Fibroblast of peridontal ligament (primary cell): ENCODE data around the gene C17orf50.
A peak's percentile ranks its signal among the peaks of the same experiment; 100 is the strongest.

Source experiments
- DNase-seq: peaks from one replicate; pipeline ENCODE4 v3.0.0-alpha.2; 2010; ENCODE audit errors: extremely low read depth

The C17orf50 gene

DNA sequence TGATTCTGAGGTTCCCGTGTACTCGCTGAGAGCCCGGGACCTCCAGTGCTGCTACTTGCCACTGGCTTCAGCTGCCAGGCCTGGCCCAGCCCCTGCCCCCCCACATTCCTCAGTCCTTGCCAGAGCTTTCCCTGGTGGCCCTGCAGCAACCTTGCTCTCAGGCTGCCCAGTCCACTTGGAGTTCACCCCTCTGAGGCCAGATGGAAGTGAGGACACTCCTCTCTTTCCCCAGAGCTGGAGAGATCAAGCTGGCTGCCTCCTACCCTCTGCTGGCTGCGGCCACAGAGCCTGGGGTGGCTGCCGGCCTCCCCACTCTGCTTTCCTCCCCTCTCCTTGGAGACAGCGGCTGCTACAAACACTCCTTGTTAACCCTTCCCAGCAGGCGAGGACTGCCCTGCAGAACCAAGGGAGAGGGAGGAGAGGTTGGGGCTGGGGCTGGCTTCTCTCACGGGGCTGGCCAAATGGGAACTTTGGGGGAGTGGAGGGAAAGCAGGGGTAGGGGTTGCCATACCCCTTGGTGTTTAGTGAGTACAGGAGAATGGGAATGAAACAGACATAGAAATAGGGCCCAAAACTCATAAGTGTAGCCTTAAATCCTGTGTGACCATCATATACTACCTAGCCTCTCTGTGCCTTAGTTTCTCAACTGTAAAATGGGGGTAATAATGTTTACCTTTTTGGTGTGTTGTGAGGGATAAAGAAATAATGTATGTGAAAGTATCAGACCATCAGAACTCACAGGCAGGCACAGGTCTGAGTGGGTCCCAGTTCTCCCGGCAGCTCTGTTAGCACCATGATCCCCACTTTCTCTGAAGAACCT, 7.5 kb upstream of the C17orf50 start, which contains the start of gene GAS2L2:
GAS2L2 (minus strand) TSS at position 295 of the 820 bp plus-strand sequence. CDS start 389 bp downstream, outside the sequence.
- DNase-seq = no peak

DNA sequence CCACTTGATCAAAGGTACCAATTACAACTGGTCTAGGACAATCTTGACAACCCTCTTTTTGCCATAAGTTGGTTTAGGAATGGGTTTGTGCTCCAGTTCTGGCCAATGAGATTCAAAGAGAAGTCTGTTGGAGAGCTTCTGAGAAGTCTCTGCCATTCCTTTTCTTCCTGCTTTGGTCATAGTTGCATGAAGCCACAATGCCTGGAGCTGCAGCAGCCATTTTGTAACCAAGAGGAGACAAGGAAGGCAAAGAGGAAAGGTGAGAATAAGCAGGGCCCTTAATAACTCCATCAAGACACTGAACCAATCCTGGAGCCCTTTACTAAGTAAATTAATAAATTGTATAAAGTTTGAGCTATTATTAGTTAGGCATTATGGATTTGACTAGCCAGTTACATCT, 3.4 kb upstream of the C17orf50 start:
- DNase-seq = no peak

DNA sequence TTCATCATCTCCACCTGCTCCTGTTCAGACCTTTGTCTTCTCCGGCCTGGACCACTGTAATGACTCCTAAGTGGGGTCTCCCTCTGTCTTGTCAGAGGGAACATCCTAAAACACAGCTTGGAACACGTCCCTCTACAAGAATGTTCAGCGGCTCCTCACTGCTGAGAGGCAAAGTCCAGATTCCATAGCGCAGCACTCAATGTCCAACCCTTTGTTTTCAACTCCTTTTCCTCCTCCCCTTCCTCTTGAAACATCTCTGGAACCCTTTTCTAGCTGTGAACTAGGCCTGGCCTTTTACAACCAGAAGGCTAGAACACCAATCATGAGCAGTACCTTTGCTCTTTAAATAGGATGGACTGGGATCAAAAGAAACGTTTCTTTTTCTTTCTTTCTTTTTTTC, 914 bp downstream of the C17orf50 start:
- DNase-seq = no peak

DNA sequence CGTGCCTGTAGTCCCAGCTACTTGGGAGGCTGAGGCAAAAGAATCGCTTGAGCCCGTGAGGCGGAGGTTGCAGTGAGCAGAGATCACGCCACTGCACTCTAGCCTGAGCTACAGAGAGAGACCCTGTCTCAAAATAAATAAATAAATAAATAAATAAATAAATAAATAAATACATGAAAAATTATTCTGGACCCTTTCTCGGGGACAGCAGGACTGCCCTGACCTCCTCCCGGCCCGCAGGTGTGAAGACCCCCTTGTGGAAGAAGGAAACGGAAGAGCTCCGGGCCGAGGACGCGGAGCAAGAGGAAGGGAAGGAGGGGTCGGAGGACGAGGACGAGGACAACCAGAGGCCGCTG, 3.1 kb downstream of the C17orf50 start:
- DNase-seq = no peak

DNA sequence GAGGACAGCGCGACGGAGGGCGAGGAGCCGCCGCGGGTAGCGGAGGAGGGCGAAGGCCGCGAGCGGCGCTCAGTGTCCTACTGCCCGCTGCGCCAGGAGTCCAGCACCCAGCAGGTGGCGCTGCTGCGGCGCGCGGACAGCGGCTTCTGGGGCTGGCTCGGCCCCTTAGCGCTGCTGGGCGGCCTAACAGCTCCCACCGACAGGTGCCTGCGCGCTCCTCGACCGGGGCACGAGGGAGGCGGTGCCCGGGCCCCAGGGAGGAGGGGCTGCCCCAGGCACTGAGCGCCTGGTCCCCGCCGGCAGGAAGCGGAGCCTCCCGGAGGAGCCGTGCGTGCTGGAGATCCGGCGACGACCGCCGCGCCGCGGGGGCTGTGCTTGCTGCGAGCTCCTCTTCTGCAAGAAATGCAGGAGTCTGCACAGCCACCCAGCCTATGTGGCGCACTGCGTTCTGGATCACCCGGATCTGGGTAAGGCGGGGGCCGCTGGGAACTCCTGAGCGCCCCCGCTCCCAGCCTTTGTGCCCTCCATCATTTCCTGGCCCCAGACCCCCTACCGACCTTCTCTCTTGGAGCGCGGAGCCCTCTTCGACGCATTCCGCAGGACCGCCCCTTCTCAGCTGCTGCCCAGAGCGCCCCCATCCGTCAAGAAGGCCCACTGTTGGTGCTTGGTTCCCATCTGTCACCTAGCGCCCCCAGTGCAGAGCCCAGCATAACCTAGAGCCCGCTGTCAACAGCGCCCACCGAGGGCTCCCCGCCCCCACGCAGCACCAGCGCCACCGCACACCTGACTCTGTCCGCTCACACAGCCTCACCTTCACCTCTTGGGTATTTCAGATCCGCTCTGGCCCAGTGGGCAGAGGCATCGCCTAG, 3.7 kb downstream of the C17orf50 start:
- peak; percentile 66 for DNase-seq

DNA sequence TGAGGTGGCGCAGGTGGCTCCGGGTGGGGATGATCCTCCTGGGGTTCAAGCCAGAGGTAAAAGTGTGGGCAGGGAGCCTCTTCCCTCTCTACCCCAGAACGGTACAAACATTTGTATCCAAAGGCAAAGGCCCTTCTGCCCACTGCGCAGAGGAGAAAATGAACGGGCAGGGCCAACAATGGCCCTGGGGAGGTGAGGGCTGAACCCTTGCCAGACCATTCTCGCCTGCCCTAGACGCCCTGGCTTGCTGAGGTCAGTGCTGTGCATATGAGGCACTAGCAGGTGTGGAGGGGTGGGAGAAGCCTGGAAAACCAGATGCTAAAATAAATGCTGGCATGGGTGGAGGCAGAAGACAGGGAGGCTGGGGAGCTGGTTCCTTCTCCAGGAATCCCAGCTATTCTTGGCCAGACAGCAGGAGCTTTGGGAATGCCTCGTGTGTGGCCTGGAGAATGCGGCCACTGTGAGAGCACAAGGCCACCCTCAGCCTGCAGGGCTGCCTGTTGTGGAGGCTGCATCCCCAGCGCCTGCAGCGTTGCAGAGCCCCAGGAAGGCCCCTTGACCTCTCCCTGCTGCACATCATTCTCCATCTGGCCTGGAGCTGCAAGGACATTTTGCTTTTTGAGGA, 4.5 kb downstream of the C17orf50 start:
- DNase-seq = no peak

DNA sequence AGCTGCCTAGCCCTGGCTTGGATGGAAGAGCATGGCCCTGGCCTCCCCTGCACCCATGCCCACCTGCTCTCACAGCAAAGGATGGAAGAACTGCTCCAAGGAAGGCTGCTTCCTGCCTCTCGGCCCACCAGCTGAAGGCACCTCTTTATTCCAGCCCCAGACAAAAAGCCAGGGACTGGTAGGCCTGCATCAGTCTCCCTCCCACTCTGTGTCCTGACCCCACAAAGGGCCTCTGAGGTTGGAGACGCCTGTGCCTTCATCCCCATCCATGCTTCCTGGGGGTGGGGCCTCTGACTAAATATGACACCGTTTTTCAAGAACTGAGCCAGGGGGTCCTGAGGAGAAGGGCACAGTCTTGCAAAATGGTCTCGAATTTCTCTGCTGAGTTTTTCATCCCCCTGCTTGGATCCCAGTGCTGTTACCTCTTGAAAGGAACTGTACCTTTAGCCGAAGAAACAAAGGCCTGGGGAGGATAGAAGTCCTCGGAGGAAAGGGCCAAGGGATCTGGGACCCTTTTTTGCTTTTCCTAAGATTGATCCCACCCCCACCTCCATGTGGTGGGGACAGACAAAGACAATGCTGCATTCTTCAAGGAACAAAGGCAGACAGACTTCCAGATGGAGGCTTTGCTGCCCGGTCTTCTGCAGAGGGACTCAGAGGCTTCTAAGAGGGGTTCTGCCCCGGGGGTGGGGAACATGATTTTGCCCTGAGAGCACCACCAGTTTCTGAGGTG, 5.2 kb downstream of the C17orf50 start:
- DNase-seq = no peak

DNA sequence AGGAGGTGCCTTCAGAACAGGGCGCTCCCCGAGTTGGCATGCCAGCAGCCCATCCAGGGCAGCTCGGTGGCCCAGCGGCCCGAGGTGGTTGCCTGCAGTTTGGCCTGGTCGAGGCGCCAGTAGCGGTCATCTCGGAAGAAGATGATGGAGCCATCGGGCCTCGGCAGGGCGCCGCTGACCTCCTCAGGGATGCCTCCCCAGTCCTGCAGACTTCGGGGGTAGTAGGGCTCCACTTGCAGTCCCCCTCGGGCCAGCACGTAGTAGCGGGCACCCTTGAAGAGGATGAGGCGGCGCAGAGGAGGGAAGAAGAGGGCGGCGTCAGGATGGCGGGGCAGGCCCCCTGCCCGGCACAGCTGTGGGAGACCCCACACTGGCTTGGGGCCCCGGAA, 5.8 kb downstream of the C17orf50 start:
- DNase-seq = no peak

DNA sequence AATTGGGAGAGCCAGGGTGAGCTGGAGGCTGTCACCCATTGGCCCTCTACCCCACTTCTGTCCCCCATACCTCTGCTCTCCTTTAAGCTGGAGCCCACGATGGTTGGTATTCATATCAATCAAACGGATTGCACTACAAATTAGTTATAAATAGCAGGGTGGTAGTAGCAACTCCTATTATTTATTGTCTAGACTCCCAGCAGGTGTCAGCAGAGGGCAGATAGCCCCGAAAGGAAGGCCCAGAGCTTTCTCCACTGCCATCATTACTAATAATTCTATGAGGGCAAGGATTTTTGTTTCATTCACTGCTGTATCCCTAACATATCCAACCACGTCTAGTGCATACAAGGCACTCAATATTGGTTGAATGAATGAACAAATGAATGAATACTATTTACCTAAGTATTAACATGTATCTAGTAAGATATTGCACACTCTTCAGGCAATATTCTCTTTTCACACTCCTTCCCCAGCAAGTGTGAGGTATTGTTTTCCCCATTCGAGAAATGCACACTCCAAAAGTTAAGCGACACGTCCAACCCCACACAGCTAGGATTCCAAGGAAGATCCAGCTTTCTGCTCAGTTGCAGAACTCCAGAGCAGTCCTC, 6.3 kb downstream of the C17orf50 start:
- DNase-seq = peak; percentile 68

DNA sequence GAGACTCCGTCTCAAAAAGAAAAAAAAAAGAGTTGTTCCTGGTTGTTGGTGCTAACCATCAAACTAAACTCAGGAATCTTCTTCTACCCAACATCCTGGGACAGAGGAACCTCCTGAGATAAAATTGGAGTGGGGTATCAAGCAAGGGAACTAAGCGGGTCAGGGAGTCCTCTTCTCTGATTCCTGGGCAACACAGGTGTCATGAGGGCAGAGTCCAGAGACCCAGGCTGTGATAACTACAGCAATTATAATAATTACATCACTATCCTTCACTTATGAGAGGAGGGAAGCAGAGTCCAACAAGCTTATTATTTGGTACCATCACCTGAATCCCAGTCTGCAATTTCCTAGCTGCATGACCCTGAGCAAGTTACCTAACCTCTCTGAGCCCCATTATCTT, 8.1 kb downstream of the C17orf50 start:
- DNase-seq = no peak

DNA sequence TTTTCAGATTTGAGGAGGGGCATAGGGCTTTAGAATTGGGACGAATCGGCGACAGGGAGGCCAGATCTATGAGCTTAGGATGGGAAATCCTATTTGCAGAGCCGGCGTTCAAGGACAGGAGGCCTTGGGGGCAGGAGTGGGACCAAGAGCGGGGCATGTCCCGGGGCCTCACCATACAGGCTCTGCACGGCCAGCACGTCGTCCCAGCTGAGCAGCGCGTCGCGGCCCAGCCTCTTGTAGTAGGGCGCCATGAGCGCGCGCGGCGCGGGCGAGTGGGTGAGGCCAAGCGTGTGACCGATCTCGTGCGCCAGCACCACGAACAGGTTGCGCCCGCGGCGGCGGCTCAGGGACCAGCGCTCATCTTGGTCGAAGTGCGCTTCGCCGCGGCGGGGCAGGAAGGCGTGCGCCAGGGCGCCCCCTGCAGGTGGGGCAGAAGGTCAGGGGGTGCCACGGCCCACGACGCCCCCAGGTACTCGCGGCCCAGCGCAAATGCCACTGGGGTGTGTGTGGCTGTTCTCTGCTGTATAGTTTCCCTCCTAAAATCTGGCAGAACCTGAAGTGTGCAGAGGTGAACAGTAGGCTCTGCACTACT, 9.3 kb downstream of the C17orf50 start:
- no peak for DNase-seq

DNA sequence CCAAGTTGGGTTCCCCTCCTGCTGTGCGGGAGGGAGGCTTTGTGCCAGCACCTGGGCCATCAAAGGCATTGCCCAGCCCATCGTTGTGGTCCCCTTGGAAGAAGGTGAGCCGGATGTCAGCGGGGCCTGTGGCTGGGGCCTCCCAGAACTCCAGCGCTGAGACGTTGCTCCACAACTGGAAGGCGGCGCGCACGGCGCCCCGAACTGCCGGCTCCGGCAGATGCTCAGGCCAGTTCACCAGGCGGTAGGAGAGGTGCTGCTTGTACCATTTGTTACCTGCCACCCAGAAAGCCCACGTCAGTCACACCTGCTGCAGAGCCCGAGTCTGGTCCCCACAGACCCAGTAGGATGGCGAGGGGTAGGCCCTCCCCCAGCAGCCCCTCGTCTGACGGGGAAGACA, 12.4 kb downstream of the C17orf50 start:
- no peak for DNase-seq

DNA sequence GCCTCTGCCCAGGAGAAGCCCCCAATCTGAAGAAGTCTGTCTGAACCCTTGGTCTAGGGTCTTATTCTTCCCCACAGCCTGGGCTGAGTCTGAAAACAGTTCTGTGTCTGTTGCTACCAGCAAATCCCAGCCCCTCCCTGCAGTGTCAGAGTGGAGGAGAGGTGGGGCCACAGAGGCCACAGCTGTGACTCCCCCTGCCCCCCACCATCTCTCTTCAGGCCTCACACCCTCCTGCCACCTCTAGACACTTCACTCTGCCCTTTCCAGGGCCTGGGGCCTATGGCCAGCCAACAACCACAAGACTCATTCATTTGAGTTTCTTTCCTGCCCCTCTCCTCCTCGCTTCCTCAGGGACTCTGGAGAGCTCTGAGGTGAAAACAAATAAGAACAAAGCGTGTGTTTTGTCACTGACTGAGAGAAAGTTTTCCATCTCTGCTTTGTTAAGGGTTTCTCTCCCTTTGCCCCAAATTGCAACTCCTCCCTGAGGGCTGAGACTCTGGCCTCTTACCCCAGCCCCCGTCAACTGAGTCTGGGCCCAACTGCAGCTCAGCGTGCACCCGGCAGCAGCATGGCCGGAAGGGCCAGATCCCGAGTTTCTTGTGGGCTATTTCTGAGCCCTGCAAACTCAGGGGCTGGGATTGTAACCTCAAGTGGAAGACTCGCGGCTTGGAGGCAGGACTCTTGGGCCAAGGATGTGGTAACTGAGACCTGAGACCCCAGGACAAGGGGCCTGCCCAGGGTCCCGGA, 13.2 kb downstream of the C17orf50 start:
- DNase-seq = no peak

DNA sequence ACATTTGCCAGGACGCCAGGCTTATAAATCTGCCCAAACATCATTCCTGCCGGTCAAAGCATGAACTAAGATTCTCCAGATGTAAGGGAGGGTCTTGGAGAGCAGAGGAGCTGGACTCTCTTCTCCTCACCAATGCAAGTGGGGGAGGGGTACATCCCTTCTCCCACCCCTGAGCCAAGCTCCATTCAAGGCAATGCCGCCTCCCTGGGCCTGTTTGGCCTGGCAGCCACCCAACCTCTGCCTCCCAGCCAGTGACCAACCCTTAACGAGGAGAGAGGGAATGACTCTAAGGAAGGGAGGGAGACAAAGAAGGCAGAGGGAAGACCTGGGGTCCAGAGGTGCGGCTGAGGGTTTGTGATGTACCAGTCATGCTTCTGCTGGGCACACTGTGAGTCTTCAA, 13.8 kb downstream of the C17orf50 start:
- DNase-seq = peak; percentile 52

DNA sequence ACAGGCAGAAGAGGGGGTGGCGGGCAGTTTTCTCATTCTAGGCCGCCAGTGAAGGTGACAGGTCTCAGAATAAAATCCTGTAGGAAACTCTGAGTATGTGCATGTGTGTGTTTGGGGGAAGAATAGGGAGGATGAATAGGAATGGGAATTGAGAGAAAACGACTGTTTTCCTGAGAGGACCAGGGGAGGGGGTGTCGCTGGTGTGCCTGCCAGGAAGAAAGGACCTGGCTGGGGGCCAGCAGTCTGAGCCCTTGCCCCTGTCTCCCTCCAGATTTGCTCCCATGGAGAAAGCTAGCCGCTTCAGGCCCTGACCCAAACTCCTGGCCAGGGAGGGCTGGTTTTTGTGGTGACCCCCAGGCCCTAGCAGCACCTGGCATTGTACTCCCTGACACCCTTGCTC, 14.4 kb downstream of the C17orf50 start:
- DNase-seq = no peak

DNA sequence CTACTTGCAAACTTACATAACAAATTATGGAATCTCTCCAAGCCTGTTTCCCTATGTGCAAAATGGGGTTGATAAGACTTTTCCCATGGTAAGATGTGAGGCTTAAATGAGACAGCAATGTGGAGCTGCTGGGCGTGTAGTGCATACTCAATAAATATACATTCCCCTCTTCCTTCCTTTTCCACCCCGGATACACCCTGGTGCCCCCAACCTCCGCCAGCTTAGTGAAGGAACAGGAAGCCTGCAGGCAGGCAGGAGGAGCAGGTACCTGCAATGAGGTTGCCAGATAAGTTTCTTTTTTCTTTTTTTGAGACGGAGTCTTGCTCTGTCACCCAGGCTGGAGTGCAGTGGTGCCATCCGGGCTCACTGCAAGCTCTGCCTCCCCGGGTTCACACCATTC, 14.9 kb downstream of the C17orf50 start:
- no peak for DNase-seq

DNA sequence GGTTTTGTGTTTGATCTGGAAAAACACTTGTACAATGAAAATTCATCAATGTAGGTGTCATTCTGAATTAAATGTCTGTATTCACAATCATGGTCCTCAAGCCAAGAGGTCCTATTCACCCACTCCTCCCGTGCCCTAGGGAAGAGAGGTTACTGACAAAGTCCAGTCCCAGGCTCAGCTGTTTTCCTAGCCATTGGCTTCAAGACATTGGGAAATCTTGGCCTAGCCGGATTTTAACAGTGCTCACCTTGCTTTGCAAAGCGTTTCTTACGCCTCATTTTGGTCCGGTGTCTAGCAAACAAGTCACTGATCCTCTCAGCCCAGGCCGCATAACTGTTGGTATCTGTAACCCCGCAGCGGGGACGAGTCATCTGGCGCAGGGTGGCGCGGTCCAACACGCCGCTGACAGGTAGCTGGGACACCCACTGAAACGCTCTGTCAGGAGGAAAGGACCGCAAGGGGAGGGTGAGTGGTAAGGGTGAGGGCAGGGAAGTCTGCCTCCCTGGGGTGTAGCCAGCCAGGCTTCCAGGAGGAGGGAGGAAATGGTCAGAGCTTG, 18.0 kb downstream of the C17orf50 start:
- no peak for DNase-seq

DNA sequence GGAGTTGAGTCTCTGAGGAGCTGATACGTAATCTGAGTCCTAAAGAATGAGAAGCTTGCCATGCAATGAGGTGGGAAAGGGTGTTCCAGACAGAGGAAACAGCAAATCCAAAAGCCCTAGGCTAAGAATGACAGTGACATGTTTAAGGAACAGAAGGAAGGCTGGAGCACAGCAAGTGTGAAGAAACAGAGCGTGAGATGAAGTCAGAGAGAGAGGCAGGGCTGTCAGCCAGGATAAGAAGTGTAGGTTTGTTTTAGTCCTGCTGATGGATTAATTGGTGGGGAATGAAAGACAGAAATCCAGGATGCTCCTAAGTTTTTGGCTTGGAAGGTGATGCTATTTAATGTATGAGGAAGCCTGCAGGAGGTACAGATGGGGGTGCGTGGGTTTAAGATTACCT, 20.3 kb downstream of the C17orf50 start:
- DNase-seq = peak; percentile 25

DNA sequence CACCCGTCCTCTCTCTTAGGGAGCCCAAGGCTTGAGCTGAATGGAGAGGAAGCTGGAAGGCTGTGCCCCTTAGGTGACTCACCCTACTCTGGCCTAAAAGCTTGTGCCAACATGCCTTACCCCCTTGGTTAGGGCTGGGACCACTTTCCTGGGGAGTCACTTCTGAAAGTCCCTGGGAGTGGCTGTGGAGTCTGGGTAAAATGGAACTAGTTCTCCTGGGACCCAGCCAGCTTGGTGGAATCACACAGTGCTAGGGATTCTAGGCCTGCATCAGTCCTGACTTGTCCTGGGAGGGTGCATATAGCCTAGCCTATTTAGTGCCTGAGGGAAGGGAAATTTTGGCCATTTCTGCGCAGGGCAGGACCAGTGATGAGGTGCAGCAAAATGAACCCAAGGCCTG, 24.2 kb downstream of the C17orf50 start:
- no peak for DNase-seq

DNA sequence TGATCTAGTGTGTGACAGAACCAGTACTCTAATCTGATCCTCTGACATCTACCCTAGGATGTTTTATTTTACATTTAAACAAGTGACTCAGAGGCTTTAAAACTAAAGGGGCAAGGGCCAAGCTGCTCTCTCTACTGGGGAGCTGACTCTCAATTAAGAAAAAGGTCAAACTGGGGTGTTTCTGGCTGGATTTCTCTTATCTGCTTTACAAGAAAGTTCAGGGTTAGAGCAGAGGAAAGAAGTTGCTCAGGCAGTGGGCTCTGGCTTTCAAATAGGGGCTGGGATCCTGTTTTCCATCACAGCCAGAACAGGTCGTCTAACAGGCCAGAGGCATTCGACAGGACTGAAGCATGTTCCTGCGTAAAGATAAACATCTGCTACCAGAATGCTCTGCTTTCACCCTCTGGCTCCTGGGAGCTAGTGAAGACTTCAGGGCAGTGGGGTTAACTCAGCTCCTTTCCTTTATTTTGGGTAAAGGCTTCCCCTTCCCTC, 26.3 kb downstream of the C17orf50 start:
- DNase-seq = peak; percentile 37
